Right atrium auricular region (tissue), 2 donors: ENCODE measurements around the gene SMCP. TPM values are rescaled to one million over a fixed set of nuclear protein-coding genes. Genes with fewer than 3 reads are reported as not detected.

Experiments
- DNase-seq: peaks from one replicate; pipeline ENCODE4 v3.0.0-alpha.2; 2019; ENCODE audit warnings: low spot score
- H3K27ac ChIP-seq, 2 donors: fragments of 200-600 bp; sonication (generic); 1 replicate in 1 of 2; 2 replicates in 1 of 2; pipeline ENCODE4 v1.5.1; 2016 to 2019
- H3K27me3 ChIP-seq, 2 donors: fragments of 200-600 bp; sonication (generic); one replicate each; pipeline versions ENCODE4 v1.5.1 to v1.6.0; 2017 to 2019
- H3K36me3 ChIP-seq: fragments of 200-600 bp; sonication (generic); one replicate; pipeline ENCODE4 v1.5.1; 2016
- H3K4me1 ChIP-seq, 2 donors: fragments of 200-600 bp; sonication (generic); one replicate each; pipeline versions ENCODE4 v1.5.1 to v1.6.0; 2017 to 2019
- H3K4me3 ChIP-seq, 2 donors: fragments of 200-600 bp; sonication (generic); 1 replicate in 1 of 2; 2 replicates in 1 of 2; pipeline ENCODE4 v1.5.1; 2017 to 2019; ENCODE audit warnings: mild to moderate bottlenecking in 1 of 2, moderate library complexity in 1 of 2
- H3K9me3 ChIP-seq, 2 donors: fragments of 200-600 bp; sonication (generic); one replicate each; pipeline ENCODE4 v1.5.1; 2019
- CTCF ChIP-seq, 2 donors: fragments of 200-600 bp; sonication (generic); IDR thresholded peaks; one replicate each; pipeline ENCODE4 v1.5.1; 2019; ENCODE audit warnings: antibody characterized with exemption in 2 of 2
- total RNA-seq, 2 donors: library from RNA; depleted of rRNA; stranded (reverse); fragments of >200 nt; gene quantifications; one replicate each; pipeline ENCODE4 v1.1.0, GENCODE V29; 2016

Gene SMCP
- total RNA-seq, 2 donors from 2014 or later = not detected

GRCh38 chr1:152886758-152887409 is 8.8 kb downstream of the SMCP start:
- H3K4me1 ChIP-seq = no peaks in the 10 kb centered on the region
- H3K27me3 ChIP-seq = no peaks in the 10 kb centered on the region
- no peak for DNase-seq
- no peak for TF ChIP-seq CTCF (IDR thresholded peaks at IDR 0.05)
- H3K36me3 ChIP-seq = no peaks in the 10 kb centered on the region
- H3K27ac ChIP-seq = no peak overlapping the region
- H3K9me3 ChIP-seq = no peaks in the 10 kb centered on the region
- H3K4me3 ChIP-seq = no peak overlapping the region

GRCh38 chr1:152888126-152888525 is 10.0 kb downstream of the SMCP start:
- DNase-seq = no peak
- no peak for TF ChIP-seq CTCF (IDR thresholded peaks at IDR 0.05)
- no peaks in the 10 kb centered on the region for H3K36me3 ChIP-seq
- no peaks in the 10 kb centered on the region for H3K4me1 ChIP-seq
- H3K9me3 ChIP-seq = no peaks in the 10 kb centered on the region
- no peak overlapping the region for H3K27ac ChIP-seq
- H3K27me3 ChIP-seq = no peaks in the 10 kb centered on the region
- H3K4me3 ChIP-seq = no peak overlapping the region

GRCh38 chr1:152899027-152899426 is 20.9 kb downstream of the SMCP start:
- H3K9me3 ChIP-seq = no peaks in the 10 kb centered on the region
- H3K36me3 ChIP-seq = no peaks in the 10 kb centered on the region
- H3K4me1 ChIP-seq = no peaks in the 10 kb centered on the region
- no peak overlapping the region for H3K4me3 ChIP-seq
- no peak for TF ChIP-seq CTCF (IDR thresholded peaks at IDR 0.05)
- no peak overlapping the region for H3K27ac ChIP-seq
- DNase-seq = no peak
- no peaks in the 10 kb centered on the region for H3K27me3 ChIP-seq

GRCh38 chr1:152899883-152900282 is 21.8 kb downstream of the SMCP start:
- no peaks in the 10 kb centered on the region for H3K4me1 ChIP-seq
- H3K27me3 ChIP-seq = no peaks in the 10 kb centered on the region
- H3K27ac ChIP-seq = no peak overlapping the region
- DNase-seq = no peak
- H3K36me3 ChIP-seq = no peaks in the 10 kb centered on the region
- TF ChIP-seq CTCF (IDR thresholded peaks at IDR 0.05) = no peak
- no peak overlapping the region for H3K4me3 ChIP-seq
- H3K9me3 ChIP-seq = no peaks in the 10 kb centered on the region

- no peak overlapping the region for H3K27ac ChIP-seq
- no peaks in the 10 kb centered on the region for H3K27me3 ChIP-seq
- DNase-seq = no peak
- no peaks in the 10 kb centered on the region for H3K4me1 ChIP-seq
- no peak for TF ChIP-seq CTCF (IDR thresholded peaks at IDR 0.05)
- no peak overlapping the region for H3K4me3 ChIP-seq
- no peaks in the 10 kb centered on the region for H3K9me3 ChIP-seq
- H3K36me3 ChIP-seq = no peaks in the 10 kb centered on the region
These were observed 23.5 kb downstream of the SMCP start for GRCh38 chr1:152901631-152902030.

GRCh38 chr1:152902636-152903035 is 24.5 kb downstream of the SMCP start:
- H3K4me1 ChIP-seq = no peaks in the 10 kb centered on the region
- H3K27me3 ChIP-seq = no peaks in the 10 kb centered on the region
- no peak overlapping the region for H3K27ac ChIP-seq
- no peaks in the 10 kb centered on the region for H3K9me3 ChIP-seq
- no peak for DNase-seq
- TF ChIP-seq CTCF (IDR thresholded peaks at IDR 0.05) = no peak
- H3K4me3 ChIP-seq = no peak overlapping the region
- no peaks in the 10 kb centered on the region for H3K36me3 ChIP-seq
